ENCODE results near the gene SMOC1. TPM values are rescaled to one million over a fixed set of nuclear protein-coding genes. Genes with fewer than 3 reads are reported as not detected.
A peak's percentile ranks its signal among the peaks of the same experiment; 100 is the strongest.

The SMOC1 gene
- total RNA-seq, 1 experiment from 2014 or later, result 0.68 TPM

DNA sequence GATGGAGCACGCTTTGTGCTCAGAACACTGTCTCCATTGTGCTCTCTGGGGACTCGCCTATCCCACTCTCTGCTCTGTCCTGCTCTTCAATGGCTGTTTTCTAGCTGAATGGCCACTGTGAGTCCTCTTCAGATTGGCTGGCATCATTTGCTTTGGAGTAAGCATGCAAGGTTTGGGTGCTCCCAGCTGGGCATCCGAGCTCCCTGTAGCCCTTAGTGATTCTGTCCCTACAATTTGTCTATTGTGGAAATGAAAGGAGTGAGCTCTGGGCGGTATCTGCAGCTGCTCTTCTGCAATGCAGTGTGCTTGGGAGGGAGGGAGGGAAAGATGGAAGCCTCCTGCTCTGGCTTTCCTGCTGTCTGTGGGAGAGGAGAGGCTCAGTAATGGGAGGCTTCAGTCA lies 84.8 kb downstream of the SMOC1 start:
- no peak overlapping the region for H2BK120ac ChIP-seq (ENCODE audit: low read depth, low read length, poor library complexity, severe bottlenecking)
- H4K8ac ChIP-seq (replicated peaks; ENCODE audit: insufficient read length, low read depth, low read length), result no peak overlapping the region
- no peak overlapping the region for H3T11ph ChIP-seq (ENCODE audit: low read length)
- no peaks in the 10 kb centered on the region for H3K9me3 ChIP-seq (ENCODE audit: control insufficient read depth, low read depth, low read length)
- H2AFZ ChIP-seq (ENCODE audit: low read length), result no peak overlapping the region
- H3K9me3 Mint-ChIP-seq, result no peaks in the 10 kb centered on the region
- H3K18ac ChIP-seq (ENCODE audit: insufficient read length, low read depth, low read length), result no peak overlapping the region
- peak overlapping the region in 1 of 3 experiments; percentile 96; a peak in 2 of 7 replicates for H3K27ac Mint-ChIP-seq
- H3K79me1 ChIP-seq (ENCODE audit: insufficient read depth, low read depth, low read length, poor library complexity, severe bottlenecking), result no peaks in the 10 kb centered on the region
- H3K27me3 Mint-ChIP-seq (ENCODE audit: low read depth), result peaks cover 2% of the 10 kb centered on the region
- H3K4me1 ChIP-seq (ENCODE audit: insufficient read depth, low read length), result no peaks in the 10 kb centered on the region
- H2BK12ac ChIP-seq (ENCODE audit: insufficient read length, low read depth, low read length), result no peak overlapping the region
- no peak overlapping the region for H4K91ac ChIP-seq (ENCODE audit: insufficient read length, low read depth, low read length)
- no peak overlapping the region for H3K27ac ChIP-seq (ENCODE audit: insufficient read length, low read depth, low read length)
- H3K36me3 Mint-ChIP-seq (ENCODE audit: insufficient read depth in 1 of 3, low read depth in 3 of 3), result no peaks in the 10 kb centered on the region
- H3K4ac ChIP-seq (ENCODE audit: low read depth, low read length), result no peak overlapping the region
- no peak overlapping the region for H3K23ac ChIP-seq (ENCODE audit: insufficient read length, low read depth, low read length)
- no peaks in the 10 kb centered on the region for H3K79me2 ChIP-seq (ENCODE audit: insufficient read depth, low read length)
- H2BK5ac ChIP-seq (ENCODE audit: insufficient read length, low read length), result no peak overlapping the region
- TF ChIP-seq CTCF (conservative IDR thresholded peaks at IDR 0.05), result no peak
- no peak overlapping the region for H3K56ac ChIP-seq (ENCODE audit: insufficient read length, low read depth, low read length)
- H2BK20ac ChIP-seq (ENCODE audit: low read depth, low read length, poor library complexity, severe bottlenecking), result no peak overlapping the region
- no peaks in the 10 kb centered on the region for H4K20me1 ChIP-seq (ENCODE audit: control insufficient read depth, insufficient read depth, insufficient read length)
- H2BK15ac ChIP-seq (ENCODE audit: low read depth, low read length), result no peak overlapping the region
- H3K27me3 ChIP-seq (ENCODE audit: insufficient read depth, low read length), result no peaks in the 10 kb centered on the region
- no peaks in the 10 kb centered on the region for H3K23me2 ChIP-seq (ENCODE audit: insufficient read length, low read depth, low read length, poor library complexity, severe bottlenecking)
- H3K4me2 ChIP-seq (ENCODE audit: insufficient read depth, insufficient read length, low read length), result no peak overlapping the region
- H3K14ac ChIP-seq (ENCODE audit: insufficient read depth, low read length), result no peak overlapping the region
- H3K4me1 Mint-ChIP-seq, result peaks cover 8 to 11% of the 10 kb centered on the region in 2 experiments; a peak in 3 of 4 replicates
- no peak overlapping the region for H4K5ac ChIP-seq (ENCODE audit: insufficient read length, low read depth, low read length)
- H3K9ac ChIP-seq (ENCODE audit: extremely low read depth, insufficient read length, low read length), result no peak overlapping the region
- no peak for DNase-seq
- no CpG with 5 or more reads among the region's 4 CpGs for WGBS (ENCODE audit: extremely low coverage, insufficient read length, low lambda C conversion rate)
- no peak overlapping the region for H3K4me3 Mint-ChIP-seq
- no peak overlapping the region for H2AK5ac ChIP-seq (ENCODE audit: insufficient read length, low read length)

Data from H9 (cell line).